Mucosa of descending colon (tissue), 3 donors: ENCODE data around the gene SENP7. TPM values are rescaled to one million over a fixed set of nuclear protein-coding genes. Genes with fewer than 3 reads are reported as not detected.
A peak's percentile ranks its signal among the peaks of the same experiment; 100 is the strongest.

ENCODE experiments used
- ATAC-seq: fragments of 200-7000 bp; cut with Tn5 transposase; one replicate; pipeline ENCODE4 v1.9.1; 2020; ENCODE audit warnings: mild to moderate bottlenecking, moderate library complexity
- DNase-seq, 3 donors: peaks; one replicate each; pipeline ENCODE4 v3.0.0-alpha.2; 2020
- H3K36me3 ChIP-seq: fragments of 200-600 bp; one replicate; pipeline ENCODE4 v1.8.0; 2021; ENCODE audit warnings: low read depth, mild to moderate bottlenecking
- H3K4me1 ChIP-seq: fragments of 200-600 bp; one replicate; pipeline ENCODE4 v1.8.0; 2021; ENCODE audit warnings: low read depth, mild to moderate bottlenecking
- H3K4me3 ChIP-seq: fragments of 200-600 bp; one replicate; pipeline ENCODE4 v1.8.0; 2021; ENCODE audit warnings: mild to moderate bottlenecking
- H3K9me3 ChIP-seq: fragments of 200-600 bp; one replicate; pipeline ENCODE4 v1.8.0; 2021; ENCODE audit warnings: mild to moderate bottlenecking
- intact Hi-C, 2 donors: fragments of 100-400 bp; cut with DNase I in 1 of 2; cut with micrococcal nuclease in 1 of 2; formaldehyde crosslinking; loops; one replicate each; pipeline versions ENCODE4 v1.11.0 to v1.11.1; 2022; cut with DNase I, micrococcal nuclease
- total RNA-seq, 3 donors: library from RNA; stranded (reverse); fragmentation: NEBNext Ultra II Directional in 2 of 3; extraction: Animal tissue kit (Norgen Biotek cat#: 25700) in 2 of 3; gene quantifications; one replicate each; pipeline versions ENCODE4 v1.2.1 to v1.2.4, GENCODE V29; 2021 to 2023
- TF ChIP-seq, protein P1 (sequence below): fragments of 200-600 bp; IDR thresholded peaks from one replicate; pipeline ENCODE4 v1.8.0; 2022; ENCODE audit warnings: antibody characterized with exemption, mild to moderate bottlenecking
- donor health status: DM: no; HTN: no; CAD: no; lungs with moderate emphysema.
- donor health status: DM: no; HTN: no; CAD: no.
- donor health status: DM: no; HTN: yes; CAD: no.

SENP7 gene
- total RNA-seq, 3 donors from 2014 or later = 9.1 to 17.7 (median 12.4) TPM

DNA sequence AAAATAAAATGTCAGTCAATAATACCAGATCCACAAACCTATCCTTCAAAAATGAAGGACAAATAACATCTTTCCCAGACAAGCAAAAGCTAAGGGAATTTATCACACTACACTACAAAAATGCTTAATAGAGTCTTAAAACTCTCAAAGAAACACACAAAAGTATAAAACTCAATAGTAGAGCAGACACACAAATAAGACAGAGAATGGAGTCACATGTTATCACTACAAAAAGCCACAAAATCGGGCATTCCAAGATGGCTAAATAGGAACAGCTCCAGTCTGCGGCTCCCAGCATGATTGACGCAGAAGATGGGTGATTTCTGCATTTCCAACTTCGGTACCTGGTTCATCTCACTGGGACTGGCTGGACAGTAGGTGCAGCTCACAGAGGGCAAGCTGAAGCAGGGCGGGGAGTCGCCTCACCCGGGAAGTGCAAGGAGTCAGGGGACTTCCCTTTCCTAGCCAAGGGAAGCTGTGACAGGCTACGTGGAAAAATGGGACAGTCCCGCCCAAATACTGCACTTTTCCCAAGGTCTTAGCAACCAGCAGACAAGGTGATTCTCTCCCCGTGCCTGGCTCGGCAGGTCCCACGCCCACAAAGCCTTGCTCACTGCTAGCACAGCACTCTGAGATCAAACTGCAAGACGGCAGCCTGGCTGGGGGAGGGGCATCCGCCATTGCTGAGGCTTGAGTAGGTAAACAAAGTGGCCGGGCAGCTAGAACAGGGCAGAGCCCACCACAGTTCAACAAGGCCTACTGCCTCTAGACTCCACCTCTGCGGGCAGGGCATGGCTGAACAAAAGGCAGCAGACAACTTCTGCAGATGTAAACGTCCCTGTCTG is 46.3 kb downstream of the SENP7 start:
- no peak overlapping the region for H3K4me3 ChIP-seq
- TF ChIP-seq, protein P1, sequence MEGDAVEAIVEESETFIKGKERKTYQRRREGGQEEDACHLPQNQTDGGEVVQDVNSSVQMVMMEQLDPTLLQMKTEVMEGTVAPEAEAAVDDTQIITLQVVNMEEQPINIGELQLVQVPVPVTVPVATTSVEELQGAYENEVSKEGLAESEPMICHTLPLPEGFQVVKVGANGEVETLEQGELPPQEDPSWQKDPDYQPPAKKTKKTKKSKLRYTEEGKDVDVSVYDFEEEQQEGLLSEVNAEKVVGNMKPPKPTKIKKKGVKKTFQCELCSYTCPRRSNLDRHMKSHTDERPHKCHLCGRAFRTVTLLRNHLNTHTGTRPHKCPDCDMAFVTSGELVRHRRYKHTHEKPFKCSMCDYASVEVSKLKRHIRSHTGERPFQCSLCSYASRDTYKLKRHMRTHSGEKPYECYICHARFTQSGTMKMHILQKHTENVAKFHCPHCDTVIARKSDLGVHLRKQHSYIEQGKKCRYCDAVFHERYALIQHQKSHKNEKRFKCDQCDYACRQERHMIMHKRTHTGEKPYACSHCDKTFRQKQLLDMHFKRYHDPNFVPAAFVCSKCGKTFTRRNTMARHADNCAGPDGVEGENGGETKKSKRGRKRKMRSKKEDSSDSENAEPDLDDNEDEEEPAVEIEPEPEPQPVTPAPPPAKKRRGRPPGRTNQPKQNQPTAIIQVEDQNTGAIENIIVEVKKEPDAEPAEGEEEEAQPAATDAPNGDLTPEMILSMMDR = no peak
- peak; percentile 52 for ATAC-seq
- intact Hi-C loops = no loop called here
- no peaks in the 10 kb centered on the region for H3K36me3 ChIP-seq
- no peaks in the 10 kb centered on the region for H3K4me1 ChIP-seq
- H3K9me3 ChIP-seq = no peaks in the 10 kb centered on the region
- peak in 2 of 3 donors; percentile 55 to 59 for DNase-seq

DNA sequence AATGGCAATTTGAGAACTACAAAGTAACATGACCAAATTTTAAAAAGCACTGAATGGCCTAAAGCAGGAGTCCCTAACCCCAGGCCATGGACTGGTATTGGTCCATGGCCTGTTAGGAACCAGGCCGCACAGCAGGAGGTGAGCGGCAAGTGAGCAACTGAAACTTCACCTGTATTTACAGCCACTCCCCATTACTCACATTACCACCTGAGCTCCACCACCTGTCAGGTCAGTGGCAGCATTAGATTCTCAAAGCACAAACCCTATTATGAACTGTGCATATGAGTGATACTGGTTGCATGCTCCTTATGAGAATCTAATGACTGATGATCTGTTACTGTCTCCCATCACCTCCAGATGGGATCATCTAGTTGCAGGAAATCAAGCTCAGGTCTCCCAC is 48.8 kb downstream of the SENP7 start:
- intact Hi-C loops = no loop called here
- DNase-seq (no peak), ATAC-seq (no peak)
- Histone ChIP-seq H3K4me1 (no peaks in the 10 kb centered on the region), H3K4me3 (no peak overlapping the region), H3K36me3 (no peaks in the 10 kb centered on the region), H3K9me3 (no peaks in the 10 kb centered on the region)
- TF ChIP-seq, protein P1 = no peak

DNA sequence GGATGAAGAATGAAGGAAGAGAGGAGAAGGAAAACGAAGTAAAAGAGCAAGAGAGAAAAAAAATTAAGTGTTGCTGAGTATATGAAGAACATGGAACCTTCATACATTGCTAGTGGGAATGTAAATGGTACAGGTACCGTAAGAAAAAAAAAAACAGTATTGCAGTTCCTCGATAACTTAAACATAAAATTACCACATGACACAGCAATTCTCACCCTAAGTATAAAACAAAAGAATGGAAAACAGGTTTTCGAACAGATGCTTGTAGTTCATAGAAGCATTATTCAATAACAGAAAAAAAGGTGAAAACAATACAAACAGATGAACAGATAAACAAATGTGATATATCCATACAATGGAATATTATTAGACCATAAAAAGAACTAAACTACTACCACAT is 51.6 kb downstream of the SENP7 start:
- TF ChIP-seq, protein P1 = no peak
- Histone ChIP-seq H3K4me1 (no peaks in the 10 kb centered on the region), H3K9me3 (no peaks in the 10 kb centered on the region), H3K4me3 (no peak overlapping the region), H3K36me3 (no peaks in the 10 kb centered on the region)
- DNase-seq (no peak), ATAC-seq (no peak)
- intact Hi-C loops = no loop called here

DNA sequence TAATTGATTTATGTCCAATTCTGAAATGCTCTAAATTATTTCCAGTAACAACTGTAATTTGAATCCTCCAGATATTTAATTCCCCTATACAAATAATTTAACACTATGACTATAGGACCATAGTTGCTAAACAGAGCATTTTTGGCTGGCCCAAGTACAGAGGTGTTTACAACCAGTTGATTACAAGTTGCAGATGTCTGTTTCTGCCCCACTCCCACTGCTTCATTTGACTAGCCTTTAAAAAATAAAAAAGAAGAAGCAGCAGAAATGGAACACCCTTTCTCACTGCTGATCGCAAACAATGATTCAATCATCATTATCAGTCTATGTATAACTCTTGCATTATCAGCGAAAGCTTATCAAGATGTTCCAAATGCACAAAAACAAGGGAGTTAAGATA is 54.6 kb downstream of the SENP7 start:
- ATAC-seq (no peak), DNase-seq (no peak)
- TF ChIP-seq, protein P1 = no peak
- Histone ChIP-seq H3K36me3 (no peaks in the 10 kb centered on the region), H3K4me1 (no peaks in the 10 kb centered on the region), H3K9me3 (no peaks in the 10 kb centered on the region), H3K4me3 (no peak overlapping the region)
- intact Hi-C loops = no loop called here

DNA sequence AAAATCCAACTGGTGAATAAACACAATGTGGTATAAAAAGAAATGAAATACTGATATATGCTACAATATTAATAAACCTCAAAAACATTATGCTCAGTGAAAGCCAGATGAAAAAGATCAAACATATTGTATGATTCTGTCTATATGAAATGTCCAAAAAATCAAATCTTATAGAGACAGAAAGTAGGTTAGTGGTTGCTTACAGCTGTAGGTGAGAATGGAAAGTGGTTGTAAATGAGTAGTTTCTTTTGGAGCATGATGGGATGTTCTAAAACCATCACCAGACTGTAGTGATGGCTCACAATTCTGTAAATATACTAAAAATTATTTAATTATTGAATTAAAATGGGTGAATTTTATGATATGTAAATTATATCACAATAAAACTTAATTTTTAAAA is 58.4 kb downstream of the SENP7 start:
- DNase-seq (no peak), ATAC-seq (no peak)
- H3K4me1 ChIP-seq = no peaks in the 10 kb centered on the region
- H3K36me3 ChIP-seq = no peaks in the 10 kb centered on the region
- intact Hi-C loops = no loop called here
- no peak overlapping the region for H3K4me3 ChIP-seq
- TF ChIP-seq, protein P1 = no peak
- H3K9me3 ChIP-seq = no peaks in the 10 kb centered on the region
